ENCODE results near the gene CHRM1. TPM values are rescaled to one million over a fixed set of nuclear protein-coding genes. Genes with fewer than 3 reads are reported as not detected.

Gene CHRM1
- total RNA-seq, 1 experiment from 2014 or later: 0.10 TPM

DNA sequence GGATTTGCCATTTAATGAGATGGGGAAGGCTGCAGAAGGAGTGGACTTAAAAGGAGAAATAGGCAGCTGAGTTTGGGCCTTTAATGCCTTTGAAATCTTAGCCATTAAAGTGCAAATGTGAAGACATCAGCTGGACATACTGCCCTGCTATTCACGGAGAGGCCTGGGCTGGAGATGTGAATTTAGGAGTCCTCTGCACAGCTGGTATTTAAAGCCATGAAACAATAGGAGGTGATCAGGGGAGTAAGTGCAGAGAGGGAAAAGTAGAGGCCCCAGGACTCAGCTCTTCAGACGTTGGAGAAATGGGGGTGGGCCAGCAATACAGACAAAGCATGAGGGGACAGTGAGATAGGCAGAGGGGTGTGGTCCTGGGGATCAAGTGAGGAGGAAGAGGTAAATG lies 23.9 kb downstream of the CHRM1 start:
- Histone ChIP-seq H3K4me1 (ENCODE audit: control insufficient read depth in 1 of 2, insufficient read depth in 2 of 2, low read length in 2 of 2) (no peaks in the 10 kb centered on the region), H3K27me3 (ENCODE audit: insufficient read depth, low read length) (no peaks in the 10 kb centered on the region), H3K4me3 (replicated peaks in 1 of 2; ENCODE audit: low read depth in 1 of 2, low read length in 2 of 2) (no peak overlapping the region), H4K20me1 (ENCODE audit: insufficient read depth) (no peaks in the 10 kb centered on the region), H2AFZ (ENCODE audit: low read depth, low read length, poor library complexity, severe bottlenecking) (no peak overlapping the region), H3K9me3 (ENCODE audit: control insufficient read depth in 1 of 2, insufficient read depth in 1 of 2, low read depth in 1 of 2, low read length in 2 of 2) (no peaks in the 10 kb centered on the region), H3K79me2 (ENCODE audit: insufficient read depth, low read length) (no peaks in the 10 kb centered on the region), H3K9me2 (ENCODE audit: insufficient read depth) (no peaks in the 10 kb centered on the region), H3K9ac (ENCODE audit: low read length) (no peak overlapping the region), H3K27ac (ENCODE audit: low read depth, low read length) (no peak overlapping the region), H3K4me2 (ENCODE audit: low read length) (no peak overlapping the region), H3K36me3 (ENCODE audit: control insufficient read depth in 1 of 2, insufficient read depth in 2 of 2, low read length in 2 of 2) (no peaks in the 10 kb centered on the region)
- TF ChIP-seq YY1 (IDR thresholded peaks at IDR 0.05; ENCODE audit: extremely low read depth, insufficient replicate concordance, low read depth, low read length) (no peak), FOSL1 (IDR thresholded peaks at IDR 0.05; ENCODE audit: low read depth) (no peak), POLR2AphosphoS5 (IDR thresholded peaks at IDR 0.05; ENCODE audit: low read depth, low read length) (no peak), EZH2phosphoT487 (IDR thresholded peaks at IDR 0.05; ENCODE audit: borderline replicate concordance) (no peak), ZFX (IDR thresholded peaks at IDR 0.05) (no peak), CEBPB (IDR thresholded peaks at IDR 0.05; ENCODE audit: low read depth) (no peak), TCF7L2 (IDR thresholded peaks at IDR 0.05; ENCODE audit: borderline replicate concordance, extremely low read depth, insufficient read depth, insufficient read length) (no peak), ELF1 (IDR thresholded peaks at IDR 0.05; ENCODE audit: borderline replicate concordance, low read depth) (no peak)
- TF ChIP-seq, protein P1, sequence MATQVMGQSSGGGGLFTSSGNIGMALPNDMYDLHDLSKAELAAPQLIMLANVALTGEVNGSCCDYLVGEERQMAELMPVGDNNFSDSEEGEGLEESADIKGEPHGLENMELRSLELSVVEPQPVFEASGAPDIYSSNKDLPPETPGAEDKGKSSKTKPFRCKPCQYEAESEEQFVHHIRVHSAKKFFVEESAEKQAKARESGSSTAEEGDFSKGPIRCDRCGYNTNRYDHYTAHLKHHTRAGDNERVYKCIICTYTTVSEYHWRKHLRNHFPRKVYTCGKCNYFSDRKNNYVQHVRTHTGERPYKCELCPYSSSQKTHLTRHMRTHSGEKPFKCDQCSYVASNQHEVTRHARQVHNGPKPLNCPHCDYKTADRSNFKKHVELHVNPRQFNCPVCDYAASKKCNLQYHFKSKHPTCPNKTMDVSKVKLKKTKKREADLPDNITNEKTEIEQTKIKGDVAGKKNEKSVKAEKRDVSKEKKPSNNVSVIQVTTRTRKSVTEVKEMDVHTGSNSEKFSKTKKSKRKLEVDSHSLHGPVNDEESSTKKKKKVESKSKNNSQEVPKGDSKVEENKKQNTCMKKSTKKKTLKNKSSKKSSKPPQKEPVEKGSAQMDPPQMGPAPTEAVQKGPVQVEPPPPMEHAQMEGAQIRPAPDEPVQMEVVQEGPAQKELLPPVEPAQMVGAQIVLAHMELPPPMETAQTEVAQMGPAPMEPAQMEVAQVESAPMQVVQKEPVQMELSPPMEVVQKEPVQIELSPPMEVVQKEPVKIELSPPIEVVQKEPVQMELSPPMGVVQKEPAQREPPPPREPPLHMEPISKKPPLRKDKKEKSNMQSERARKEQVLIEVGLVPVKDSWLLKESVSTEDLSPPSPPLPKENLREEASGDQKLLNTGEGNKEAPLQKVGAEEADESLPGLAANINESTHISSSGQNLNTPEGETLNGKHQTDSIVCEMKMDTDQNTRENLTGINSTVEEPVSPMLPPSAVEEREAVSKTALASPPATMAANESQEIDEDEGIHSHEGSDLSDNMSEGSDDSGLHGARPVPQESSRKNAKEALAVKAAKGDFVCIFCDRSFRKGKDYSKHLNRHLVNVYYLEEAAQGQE (IDR thresholded peaks at IDR 0.05; ENCODE audit: low read depth): no peak
- TF ChIP-seq, protein P2, sequence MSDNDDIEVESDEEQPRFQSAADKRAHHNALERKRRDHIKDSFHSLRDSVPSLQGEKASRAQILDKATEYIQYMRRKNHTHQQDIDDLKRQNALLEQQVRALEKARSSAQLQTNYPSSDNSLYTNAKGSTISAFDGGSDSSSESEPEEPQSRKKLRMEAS (IDR thresholded peaks at IDR 0.05): no peak
- TF ChIP-seq, protein P3, sequence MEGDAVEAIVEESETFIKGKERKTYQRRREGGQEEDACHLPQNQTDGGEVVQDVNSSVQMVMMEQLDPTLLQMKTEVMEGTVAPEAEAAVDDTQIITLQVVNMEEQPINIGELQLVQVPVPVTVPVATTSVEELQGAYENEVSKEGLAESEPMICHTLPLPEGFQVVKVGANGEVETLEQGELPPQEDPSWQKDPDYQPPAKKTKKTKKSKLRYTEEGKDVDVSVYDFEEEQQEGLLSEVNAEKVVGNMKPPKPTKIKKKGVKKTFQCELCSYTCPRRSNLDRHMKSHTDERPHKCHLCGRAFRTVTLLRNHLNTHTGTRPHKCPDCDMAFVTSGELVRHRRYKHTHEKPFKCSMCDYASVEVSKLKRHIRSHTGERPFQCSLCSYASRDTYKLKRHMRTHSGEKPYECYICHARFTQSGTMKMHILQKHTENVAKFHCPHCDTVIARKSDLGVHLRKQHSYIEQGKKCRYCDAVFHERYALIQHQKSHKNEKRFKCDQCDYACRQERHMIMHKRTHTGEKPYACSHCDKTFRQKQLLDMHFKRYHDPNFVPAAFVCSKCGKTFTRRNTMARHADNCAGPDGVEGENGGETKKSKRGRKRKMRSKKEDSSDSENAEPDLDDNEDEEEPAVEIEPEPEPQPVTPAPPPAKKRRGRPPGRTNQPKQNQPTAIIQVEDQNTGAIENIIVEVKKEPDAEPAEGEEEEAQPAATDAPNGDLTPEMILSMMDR (IDR thresholded peaks at IDR 0.05 in 2 of 3, conservative IDR thresholded peaks at IDR 0.05 in 1 of 3; ENCODE audit: borderline replicate concordance in 1 of 3, insufficient read depth in 1 of 3, low read depth in 2 of 3, low read length in 2 of 3): no peak
- RAD21 ChIA-PET (ENCODE audit: low non-redundant PET in 1 of 2, low total read pairs in 2 of 2, uncharacterized antibody in 2 of 2, unreplicated experiment in 2 of 2): no interaction called here
- POLR2A ChIA-PET: interaction anchor here (0.6 to 1.6 kb wide), 2 partner anchors 13 to 1080 kb away, joined by 3 read pairs; no protein-coding TSS in a partner anchor
- ATAC-seq (no peak), DNase-seq (ENCODE audit: low read depth, low spot score) (no peak)
- CTCF ChIA-PET: interaction anchor here (1.1 to 1.4 kb wide), 2 partner anchors 9 to 12 kb away, joined by 3 to 6 read pairs; no protein-coding TSS in a partner anchor
- no TSS peak for BruUV-seq (replicated peaks)
- intact Hi-C loops (cut with micrococcal nuclease): no loop called here
